DMS153 treated with DMSO at 0.1 percent for 48 hours (cell line): ENCODE data around the gene PRR20G.
A peak's percentile ranks its signal among the peaks of the same experiment; 100 is the strongest.
"Not testable (repeated sequence)": the region's sequence is repeated elsewhere in the genome, so short reads cannot be mapped to it uniquely, and the experiment has no call there.

ENCODE experiments used
- DNase-seq: peaks from one replicate; lab custom pipeline; 2025; ENCODE audit not compliant: unreplicated experiment; lab: John Stamatoyannopoulos, UW

Gene PRR20G

DNA sequence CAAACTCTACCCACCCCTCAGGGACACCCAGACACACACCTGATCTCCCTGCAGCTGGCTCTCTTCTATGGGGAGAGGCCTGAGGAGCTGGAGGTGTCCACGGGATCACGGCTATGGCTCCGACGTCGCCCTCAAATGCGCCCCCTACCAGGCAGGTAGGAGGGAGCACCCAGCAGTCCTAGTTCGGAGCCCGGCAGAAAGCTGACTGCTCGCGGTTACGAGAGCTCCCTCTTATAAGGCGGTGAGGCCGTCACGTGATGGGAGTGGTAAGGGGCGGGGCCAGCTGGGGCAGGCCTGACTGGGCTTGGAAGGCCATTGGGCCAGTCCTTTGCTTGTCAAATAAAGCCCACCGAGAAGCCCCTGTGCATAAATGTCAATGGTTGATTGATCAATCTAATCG lies at the start of gene PRR20G:
TSS of gene PRR20G (minus strand) at position 207 of the 400 bp plus-strand sequence. CDS start 681 bp downstream, outside the sequence.
- DNase-seq: no peak

DNA sequence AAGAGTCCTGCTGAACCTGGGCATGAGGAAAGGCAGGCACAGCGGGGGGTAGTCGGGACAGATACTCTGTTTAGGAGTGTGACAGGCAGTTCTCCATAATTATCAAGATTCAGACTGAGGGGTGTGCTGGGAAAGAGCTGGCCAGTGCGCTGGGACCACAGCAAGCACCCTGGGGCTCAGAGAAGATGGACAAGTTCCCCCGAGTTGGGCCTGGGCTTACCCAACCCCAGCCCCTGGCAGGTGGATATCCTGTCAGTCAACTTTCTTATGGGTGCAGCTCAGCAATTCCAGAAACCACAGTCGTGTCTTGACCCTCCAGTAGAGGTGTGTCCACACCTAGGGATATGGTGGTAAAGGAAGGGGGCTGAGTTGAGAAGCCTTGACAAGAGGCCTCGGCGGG lies 49.2 kb upstream of the PRR20G start:
- no peak for DNase-seq

DNA sequence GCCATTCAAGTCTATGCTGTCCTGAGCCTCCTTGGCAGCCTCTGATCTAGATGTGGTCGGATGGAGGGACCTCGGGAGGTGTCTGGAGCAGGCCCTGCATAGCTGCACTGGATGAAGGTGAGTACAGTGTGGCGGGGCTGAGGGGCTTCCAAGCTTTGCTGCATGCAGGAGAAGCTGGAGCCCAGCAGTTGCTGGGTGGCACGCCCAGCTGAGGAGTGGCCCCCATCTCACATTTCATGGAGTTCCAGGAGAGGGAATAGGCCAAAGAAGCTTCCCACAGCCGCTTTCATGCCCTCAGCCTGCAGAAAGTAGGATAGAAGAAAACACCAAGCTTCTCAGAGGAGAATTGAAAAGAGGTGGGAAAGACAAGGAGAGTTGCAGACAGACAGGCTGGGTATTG lies 48.3 kb upstream of the PRR20G start:
- no peak for DNase-seq

DNA sequence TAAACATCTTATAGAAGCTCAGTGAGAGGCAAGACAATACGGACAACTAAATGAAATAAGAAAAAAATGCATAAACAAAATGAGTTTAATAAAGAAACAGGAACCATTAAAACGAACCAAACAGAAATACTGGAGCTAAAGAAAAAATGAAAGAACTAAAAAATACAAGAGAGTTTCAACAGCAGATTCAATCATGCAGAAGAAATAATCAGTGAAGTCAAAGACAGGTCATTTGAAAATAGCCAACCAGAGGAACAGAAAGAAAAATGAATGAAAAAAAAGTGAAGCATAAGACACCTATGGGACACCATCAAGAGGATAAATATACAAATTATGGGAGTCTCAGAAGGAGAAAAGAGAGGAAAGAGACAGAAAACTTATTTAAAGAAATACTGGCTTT lies 42.5 kb upstream of the PRR20G start:
- no peak for DNase-seq

DNA sequence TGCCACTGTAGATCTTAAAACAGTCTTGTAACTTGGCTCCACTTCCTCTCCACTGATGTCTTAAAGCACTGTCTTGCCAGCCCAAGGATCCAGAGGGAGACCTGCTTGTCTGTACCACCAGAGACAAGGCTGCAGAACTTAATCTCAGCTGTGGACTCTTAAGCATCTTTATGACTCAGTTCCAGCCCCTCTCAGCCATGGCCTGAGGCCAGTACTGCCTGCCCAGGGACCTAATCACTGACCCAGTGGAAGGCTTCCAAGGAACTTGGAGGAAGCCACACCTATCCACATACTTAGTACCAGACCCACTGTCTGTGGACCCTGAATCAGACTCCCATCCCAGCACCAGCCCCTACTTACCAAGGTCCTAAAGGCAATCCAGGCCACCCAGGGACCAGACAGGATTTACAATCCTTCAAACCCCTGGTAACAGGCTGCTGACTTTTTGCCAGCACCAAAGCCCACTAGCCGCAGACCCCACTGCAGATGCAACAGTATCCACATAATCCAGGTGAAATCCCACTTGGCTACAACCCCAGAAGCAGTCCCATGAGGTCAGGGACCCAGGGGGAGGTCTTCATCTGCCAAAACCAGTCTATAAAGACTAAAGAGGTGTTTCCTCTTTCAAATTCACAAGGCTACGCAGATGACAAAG lies 41.9 kb upstream of the PRR20G start:
- DNase-seq: no peak

DNA sequence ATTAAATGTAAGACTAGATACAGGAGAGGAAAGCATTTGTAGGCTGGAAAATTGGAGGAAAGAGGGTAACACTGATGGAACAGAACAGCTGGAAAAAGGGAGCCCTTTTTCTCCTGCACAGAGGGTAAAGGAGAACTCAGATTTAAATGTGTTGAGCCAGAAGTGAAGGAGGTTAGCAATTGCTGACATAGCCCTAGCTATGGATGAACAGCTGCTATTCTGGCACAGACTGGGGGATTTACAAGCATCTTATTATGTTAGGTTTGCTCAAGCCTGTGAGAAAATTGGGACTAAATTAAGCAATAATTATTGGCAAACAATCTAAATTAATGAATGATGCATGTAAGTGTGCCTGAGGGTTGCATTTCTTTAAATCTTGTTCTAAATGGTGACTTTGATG lies 40.6 kb upstream of the PRR20G start:
- DNase-seq: no peak

DNA sequence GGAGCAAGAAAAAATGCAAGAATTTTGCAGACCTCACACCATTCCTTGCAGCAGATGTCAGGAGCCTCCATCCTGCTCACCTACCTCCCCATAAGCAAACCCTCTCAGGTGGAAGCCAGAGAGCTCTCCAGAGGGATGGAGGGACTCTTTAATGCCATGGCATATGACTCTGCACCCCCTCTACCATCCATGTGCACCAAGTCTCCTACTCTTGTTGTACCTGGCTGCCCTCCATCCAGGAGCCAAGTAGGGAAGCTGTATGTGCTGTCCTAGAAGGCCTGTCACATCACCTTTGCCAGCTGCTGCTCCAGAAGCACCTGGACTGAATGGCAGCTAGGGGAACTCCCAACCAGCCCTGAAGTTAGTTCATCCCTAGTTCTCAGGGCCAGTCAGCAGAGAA lies 38.5 kb upstream of the PRR20G start:
- DNase-seq: no peak

DNA sequence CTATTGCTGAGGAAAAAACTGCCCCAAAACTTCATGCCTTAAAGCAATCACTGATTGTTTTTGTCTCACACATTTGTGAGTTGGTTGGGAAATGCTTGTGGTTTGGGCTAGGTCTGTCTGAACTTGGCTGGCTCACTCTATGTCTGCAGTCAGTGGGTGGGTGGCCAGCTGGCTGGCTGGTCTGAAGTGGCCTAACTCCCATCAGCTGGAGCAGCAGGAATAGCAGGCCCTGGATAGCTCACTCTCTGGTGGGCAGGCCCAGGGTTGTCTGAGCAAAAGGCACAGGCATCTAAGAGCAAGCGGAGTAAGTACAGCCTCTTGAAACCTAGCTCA lies 37.7 kb upstream of the PRR20G start:
- DNase-seq: no peak

DNA sequence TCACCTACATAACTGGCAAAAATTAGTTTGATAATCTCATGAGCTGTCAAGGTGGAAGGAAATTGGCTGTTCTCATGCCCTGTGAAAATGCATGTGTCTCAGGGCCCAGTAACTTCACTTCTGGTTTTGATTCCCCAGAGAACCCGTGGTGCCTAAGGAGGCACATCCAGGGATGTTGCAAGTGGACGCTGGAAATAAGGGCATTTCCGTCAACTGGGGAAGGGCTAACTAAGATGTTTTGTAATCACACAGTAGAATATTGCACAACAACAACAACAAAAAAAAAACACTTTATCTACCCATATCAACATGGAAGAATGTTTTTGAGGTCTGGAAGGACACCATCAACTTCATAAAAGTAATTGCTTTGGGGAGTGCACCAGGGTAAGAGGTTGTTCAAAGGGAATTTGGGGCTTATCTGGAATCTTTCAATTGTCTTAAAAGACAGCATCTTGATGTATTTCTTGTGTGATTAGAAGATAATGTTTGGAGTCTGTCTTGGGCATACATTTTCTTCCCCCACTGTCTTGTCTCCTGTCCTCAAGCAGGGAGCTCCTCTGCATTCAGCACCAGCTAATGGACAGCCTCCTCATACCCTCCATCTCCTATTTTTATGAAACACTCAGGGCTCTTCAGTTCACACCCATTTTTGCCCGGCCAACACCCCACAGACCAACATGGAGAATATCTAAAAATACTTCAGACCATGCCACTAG lies 37.2 kb upstream of the PRR20G start:
- DNase-seq: no peak

DNA sequence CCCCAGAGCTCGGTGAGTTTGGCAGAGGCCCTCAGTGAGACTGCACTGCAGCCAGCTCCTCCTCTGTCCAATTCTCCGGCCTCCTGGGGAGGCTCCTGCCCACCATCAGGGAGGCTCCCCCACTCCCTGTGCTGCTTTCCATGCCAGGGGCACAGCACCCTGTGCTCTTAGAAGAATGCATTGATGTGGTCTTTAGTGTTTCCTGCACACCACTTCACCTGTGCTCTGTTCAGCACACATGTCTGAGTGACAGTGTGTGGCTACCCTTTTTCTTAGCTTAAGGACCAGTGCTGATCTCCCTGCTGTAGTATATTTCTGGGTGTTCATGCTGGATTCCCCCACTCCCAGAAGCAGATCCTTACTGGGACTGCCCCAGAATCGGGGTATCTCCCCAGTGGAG lies 36.2 kb upstream of the PRR20G start:
- DNase-seq: no peak

DNA sequence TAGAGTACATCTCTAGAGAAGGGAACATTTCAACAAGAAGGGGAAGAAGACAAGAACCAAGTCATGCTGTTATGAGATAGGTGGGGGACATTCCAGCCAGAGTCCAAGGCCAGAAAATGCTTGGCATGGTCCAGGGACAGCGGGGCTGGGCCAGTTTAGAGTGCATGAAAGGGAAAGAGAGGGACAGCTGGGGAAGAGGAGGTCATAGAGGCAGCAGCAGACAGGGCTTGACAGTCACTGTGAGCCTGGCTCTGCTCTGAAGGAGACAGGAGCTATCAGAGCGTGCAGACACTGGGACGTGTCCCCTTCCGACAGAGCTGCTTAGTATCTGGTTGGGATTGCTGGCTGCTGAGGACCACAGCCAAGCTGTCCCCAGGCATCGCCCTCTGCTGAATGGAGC lies 35.7 kb upstream of the PRR20G start:
- no peak for DNase-seq

DNA sequence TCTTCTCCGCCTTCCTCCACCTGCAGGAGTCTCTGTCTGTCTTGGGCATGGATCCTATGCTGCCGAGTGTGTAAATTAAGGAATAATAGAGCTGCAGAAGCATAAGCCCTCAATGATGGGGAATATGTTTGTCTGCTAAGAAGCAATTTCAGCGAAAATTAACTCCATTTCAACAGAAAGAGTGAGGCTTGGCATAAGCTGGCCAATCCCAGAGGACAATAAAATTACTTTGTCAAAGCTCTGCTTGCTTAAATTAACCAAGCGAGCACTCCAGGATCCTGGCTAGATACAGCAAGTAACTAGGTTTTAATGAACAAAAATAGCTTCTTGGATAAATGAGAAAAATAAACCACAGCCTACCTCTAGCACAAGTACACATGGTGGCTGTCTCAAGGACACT lies 33.5 kb upstream of the PRR20G start:
- DNase-seq: no peak

DNA sequence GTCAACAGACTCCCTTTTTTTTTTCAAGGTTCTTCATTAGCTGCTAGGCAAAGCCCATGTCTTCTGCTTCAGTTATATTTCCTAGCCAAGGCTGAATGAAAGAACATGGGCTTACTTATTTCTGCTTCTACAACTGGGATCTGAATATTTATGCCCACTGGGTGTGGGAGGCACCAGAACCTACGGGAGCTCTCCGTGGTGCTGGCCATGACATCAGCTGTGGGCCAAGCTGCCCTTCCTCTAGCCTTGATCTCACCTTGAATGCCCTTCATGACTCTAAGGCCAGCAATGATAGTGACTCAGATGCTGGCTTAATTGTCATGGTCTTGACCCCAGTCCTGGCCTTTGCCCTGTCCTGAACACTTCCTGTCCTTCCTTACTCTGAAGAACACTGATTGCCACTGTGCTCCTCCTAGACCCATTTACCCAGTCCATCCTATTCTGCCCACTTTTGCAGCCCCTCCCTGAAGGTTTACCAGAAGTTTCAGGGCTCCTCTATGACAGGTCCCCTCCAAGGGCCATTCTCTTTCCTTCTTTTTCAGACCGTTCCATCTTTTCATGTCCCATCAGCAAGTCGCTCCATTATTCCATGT lies 32.8 kb upstream of the PRR20G start:
- no peak for DNase-seq

DNA sequence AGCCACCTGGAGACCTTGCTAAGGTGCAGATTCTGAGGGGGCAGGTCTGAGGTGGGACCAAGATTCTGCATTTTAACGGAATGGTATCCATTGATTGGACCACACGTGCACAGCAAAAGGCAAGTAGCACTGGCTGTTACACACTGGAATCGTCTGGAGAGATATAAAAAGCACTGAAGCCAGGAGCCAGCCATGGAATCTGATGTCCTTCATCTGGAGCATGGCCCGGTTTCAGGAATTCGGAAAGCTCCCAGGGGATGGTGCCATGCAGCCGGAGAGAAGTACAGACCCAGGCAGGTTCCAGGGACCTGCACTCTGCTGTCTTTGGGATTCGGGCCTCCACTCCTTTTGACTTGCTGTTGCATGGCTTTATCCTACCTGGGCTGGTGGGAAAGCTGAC lies 28.8 kb upstream of the PRR20G start:
- DNase-seq: no peak

DNA sequence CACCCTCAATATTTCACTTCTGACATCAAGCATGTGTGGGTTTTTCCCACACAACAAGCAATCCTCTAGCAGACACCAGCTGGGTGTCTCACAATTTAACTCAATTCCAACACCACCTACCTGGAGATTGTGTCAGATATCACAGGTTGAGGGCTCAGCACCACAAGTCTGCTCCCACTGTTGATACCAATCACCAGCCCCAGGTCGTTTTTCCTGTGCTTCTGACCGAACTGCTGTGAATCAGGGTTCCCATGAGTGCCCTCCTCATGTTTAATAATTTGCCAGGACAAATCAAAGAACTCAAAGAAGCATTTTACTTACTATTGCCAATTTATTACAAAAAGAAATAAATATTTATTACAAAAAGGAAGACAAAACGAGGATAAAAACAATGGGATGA lies 25.0 kb upstream of the PRR20G start:
- DNase-seq: no peak

DNA sequence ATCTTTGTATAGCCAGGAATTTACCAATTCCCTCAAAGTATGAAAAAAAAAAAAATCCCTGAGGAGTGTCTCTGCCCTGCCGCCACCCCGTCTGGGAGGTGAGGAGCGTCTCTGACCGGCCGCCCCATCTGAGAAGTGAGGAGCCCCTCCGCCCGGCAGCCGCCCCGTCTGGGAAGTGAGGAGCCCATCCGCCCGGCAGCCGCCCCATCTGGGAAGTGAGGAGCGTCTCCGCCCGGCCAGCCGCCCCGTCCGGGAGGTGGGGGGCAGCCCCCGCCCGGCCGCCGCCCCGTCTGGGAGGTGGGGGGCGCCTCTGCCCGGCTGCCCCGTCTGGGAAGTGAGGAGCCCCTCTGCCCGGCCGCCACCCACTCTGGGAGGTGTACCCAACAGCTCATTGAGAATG lies 21.0 kb upstream of the PRR20G start:
- not testable (repeated sequence) for DNase-seq

DNA sequence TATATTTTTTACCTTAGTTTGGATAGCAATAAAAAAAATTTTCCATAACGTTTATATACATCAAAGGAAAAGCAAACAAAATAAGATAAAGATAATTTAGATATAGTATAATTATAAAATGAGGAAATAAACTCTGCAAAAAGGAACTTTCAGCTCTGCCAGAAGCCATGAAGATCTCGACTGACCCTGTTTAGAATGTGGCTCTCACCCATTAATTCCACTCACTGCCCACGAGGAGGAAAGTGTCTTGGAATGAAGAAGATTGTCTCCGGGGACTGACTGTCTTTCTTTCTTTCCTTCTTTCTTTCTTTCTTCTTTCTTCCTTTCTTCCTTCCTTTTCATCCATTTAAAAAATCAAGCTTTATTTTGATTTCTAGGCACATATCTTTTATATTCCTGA lies 20.1 kb upstream of the PRR20G start:
- DNase-seq: no peak

DNA sequence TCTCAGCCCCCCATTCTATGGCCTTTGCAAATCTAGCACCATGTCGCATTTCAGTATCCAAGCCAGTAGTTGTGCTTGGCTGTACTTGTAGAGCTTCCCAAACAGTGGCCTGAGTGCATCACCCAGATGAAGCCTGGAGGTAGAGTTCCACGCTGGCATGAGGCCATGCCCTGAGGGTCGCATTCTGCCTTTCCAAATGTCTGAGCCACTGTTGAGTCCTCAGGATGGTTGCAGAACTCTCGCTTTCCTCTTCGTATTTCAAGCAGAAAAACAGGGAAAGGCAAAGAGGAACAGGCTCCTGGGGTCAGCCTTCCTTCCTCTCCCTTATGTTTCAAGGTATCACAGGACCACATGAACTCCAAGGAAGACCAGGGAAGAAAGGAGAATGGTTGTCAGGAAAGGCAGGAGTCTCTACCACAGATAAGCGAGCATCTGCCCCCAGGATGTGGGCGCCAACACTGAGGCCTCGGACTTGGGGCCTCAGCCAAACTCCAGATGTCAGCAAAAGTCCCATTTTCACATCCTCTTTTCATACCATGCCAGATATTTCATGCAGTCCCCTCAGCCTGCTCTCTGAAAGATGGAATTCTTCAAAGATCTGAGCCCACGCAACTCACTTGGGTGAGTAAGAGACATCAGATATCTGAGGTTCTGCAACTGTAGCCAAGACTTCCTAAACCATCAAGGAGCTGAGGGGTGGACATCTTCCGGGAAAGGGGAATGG lies 19.4 kb upstream of the PRR20G start:
- DNase-seq: no peak

DNA sequence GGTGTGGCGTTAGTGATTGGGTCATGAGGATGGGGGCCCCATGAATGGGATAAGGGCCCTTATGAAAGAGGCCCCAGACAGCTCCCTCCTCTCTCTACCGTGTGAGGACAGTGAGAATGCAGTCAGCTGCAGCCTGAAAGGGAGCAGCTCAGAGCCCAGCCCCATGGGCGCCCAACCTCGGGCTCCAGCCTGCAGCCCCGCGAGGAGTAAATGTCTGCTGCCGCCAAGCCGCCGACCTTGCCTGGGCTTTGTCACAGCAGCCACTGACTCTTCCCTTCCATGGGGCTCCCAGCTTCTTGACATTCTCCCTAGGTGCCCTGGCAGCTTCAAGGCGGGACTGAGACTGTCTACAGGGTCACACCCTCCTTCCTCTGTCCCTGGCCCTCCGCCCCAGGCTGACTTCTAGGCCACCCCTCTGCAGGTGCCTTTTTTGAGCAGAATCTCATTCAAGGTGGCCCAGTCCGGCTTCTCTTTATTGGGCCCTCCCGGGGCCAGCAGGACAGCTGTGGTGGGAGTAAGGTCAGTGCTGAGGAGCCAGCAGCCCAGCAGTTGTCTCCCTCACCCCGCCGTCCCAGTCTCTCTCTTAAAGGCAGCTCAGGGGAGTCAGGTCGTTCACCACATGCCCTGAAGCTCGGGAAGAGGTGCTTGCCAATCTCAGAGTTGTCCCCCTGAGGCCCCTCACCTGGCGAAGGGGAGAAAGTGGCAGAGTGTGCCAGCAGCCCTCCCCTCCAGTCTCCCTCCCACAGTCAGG lies 18.7 kb upstream of the PRR20G start:
- DNase-seq: no peak

DNA sequence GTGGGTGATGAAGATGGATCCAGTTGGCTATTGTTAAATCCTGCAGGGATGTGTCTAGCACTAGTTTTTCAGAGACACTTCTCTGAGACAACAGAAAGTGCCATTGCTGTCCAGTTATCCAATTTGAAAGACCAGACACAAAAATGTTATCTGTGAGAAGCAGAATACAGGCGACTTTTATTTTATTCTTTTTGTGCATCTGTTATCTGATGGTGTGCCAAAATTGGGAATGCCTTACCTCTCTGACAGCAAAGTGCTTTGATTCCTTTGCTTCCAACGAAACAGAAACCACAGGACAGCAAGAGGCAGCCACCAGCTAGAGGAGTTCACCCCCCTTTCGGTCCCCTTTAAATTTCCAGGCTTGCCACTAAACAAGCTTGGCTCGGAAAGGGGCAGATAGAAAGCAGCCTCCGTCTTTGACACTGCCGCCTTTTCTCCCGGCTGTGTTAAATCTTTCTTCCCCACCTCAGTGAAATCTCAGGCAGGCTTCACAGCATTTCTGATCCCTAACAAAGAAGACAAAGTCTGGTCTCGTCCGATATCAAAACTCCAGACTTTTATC lies 17.7 kb upstream of the PRR20G start:
- no peak for DNase-seq

DNA sequence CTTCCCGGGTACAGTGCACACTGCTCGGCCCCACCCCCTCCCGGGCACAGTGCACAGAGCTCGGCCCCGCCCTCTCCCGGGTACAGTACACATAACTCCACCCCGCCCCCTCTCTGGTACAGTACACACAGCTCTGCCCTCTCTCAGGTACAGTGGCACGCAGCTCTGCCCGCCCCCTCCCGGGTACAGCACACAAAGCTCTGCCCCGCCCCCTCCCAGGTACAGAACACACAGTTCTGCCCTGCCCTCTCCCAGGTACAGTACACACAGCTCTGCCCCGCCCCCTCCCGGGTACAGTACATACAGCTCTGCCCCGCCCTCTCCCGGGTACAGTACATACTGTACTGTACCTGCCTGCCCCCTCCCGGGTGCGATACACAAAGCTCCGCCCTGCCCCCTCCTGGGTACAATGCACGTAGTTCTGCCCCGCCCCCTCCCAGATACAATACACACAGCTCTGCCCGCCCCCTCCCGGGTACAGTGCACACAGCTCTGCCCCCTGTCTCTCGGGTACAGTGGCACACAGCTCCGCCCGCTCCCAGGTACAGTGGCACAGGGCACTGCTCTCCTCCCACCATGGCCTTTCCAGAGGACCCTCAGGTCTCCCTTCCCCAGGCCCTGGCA lies 16.4 kb upstream of the PRR20G start:
- peak; percentile 99 for DNase-seq
